HepG2 (cell line): Measurements from ENCODE around the gene RPLP2. TPM values are rescaled to one million over a fixed set of nuclear protein-coding genes. Genes with fewer than 3 reads are reported as not detected.
A peak's percentile ranks its signal among the peaks of the same experiment; 100 is the strongest.

Experiments
- EED ChIP-seq: sonication (generic); formaldehyde crosslinking; IDR thresholded peaks from 2 replicates; pipeline ENCODE4 v1.5.0; 2020; ENCODE audit warnings: mild to moderate bottlenecking, missing genetic modification reagents
- ETS1 ChIP-seq: sonication (generic); formaldehyde crosslinking; IDR thresholded peaks from 2 replicates; pipeline ENCODE4 v1.4.0; 2020; ENCODE audit warnings: missing genetic modification reagents
- GFI1 ChIP-seq: sonication (generic); formaldehyde crosslinking; IDR thresholded peaks from 2 replicates; pipeline ENCODE4 v1.5.0; 2020; ENCODE audit warnings: missing genetic modification reagents, mild to moderate bottlenecking, borderline replicate concordance
- IKZF1 ChIP-seq: fragments of 450-650 bp; IDR thresholded peaks from 2 replicates; pipeline ENCODE4 v1.7.1; 2016
- KLF16 ChIP-seq, 2 experiments: sonication (generic) in 1 of 2; formaldehyde crosslinking in 1 of 2; IDR thresholded peaks; 2 replicates each; pipeline versions ENCODE4 v1.6.1 to v1.8.0; 2016 to 2023; ENCODE audit warnings: missing genetic modification reagents in 2 of 2, missing compliant biosample characterization in 1 of 2
- MXD3 ChIP-seq: IDR thresholded peaks from 2 replicates; pipeline ENCODE4 v1.6.1; 2016; ENCODE audit warnings: mild to moderate bottlenecking, missing biosample characterization, missing genetic modification reagents
- NR2F6 ChIP-seq, 2 experiments: IDR thresholded peaks; 2 replicates each; pipeline ENCODE4 v1.6.1; 2016; ENCODE audit warnings: antibody characterized with exemption in 1 of 2, mild to moderate bottlenecking in 1 of 2
- SP5 ChIP-seq: IDR thresholded peaks from 2 replicates; pipeline ENCODE4 v1.6.1; 2016; ENCODE audit warnings: low read depth, borderline replicate concordance
- STAG1 ChIP-seq: sonication (generic); formaldehyde crosslinking; IDR thresholded peaks from 2 replicates; pipeline ENCODE4 v1.4.0; 2020; ENCODE audit warnings: missing genetic modification reagents
- STAT6 ChIP-seq: sonication (generic); formaldehyde crosslinking; IDR thresholded peaks from 2 replicates; pipeline ENCODE4 v1.4.0; 2020; ENCODE audit warnings: missing genetic modification reagents, mild to moderate bottlenecking, borderline replicate concordance
- TOE1 ChIP-seq: sonication (generic); formaldehyde crosslinking; IDR thresholded peaks from 2 replicates; pipeline ENCODE4 v1.4.0; 2020; ENCODE audit warnings: mild to moderate bottlenecking, missing genetic modification reagents
- XBP1 ChIP-seq: sonication (generic); formaldehyde crosslinking; IDR thresholded peaks from 2 replicates; pipeline ENCODE4 v1.5.0; 2020; ENCODE audit warnings: missing genetic modification reagents
- ZBTB49 ChIP-seq: sonication (generic); formaldehyde crosslinking; IDR thresholded peaks from 2 replicates; pipeline ENCODE4 v1.4.0; 2020; ENCODE audit warnings: missing genetic modification reagents, borderline replicate concordance
- ZNF3 ChIP-seq: IDR thresholded peaks from 2 replicates; pipeline ENCODE4 v1.7.0; 2017; ENCODE audit warnings: inconsistent platforms
- ZNF460 ChIP-seq: sonication (generic); formaldehyde crosslinking; IDR thresholded peaks from 2 replicates; pipeline ENCODE4 v1.5.1; 2020; ENCODE audit warnings: missing genetic modification reagents, mild to moderate bottlenecking, borderline replicate concordance
- ZNF570 ChIP-seq: sonication (generic); formaldehyde crosslinking; IDR thresholded peaks from 2 replicates; pipeline ENCODE4 v1.4.0; 2020; ENCODE audit warnings: mild to moderate bottlenecking, missing genetic modification reagents, borderline replicate concordance
- ZNF614 ChIP-seq: IDR thresholded peaks from 2 replicates; pipeline ENCODE4 v1.6.1; 2018; ENCODE audit warnings: missing biosample characterization, missing genetic modification reagents, inconsistent platforms, borderline replicate concordance
- ZNF691 ChIP-seq: sonication (generic); formaldehyde crosslinking; IDR thresholded peaks from 2 replicates; pipeline ENCODE4 v1.4.0; 2020; ENCODE audit warnings: missing genetic modification reagents, low read depth, mild to moderate bottlenecking, borderline replicate concordance
- ZNF777 ChIP-seq: sonication (generic); formaldehyde crosslinking; IDR thresholded peaks from 2 replicates; pipeline ENCODE4 v1.4.0; 2020; ENCODE audit warnings: missing genetic modification reagents
- ZNF878 ChIP-seq: sonication (generic); formaldehyde crosslinking; IDR thresholded peaks from 2 replicates; pipeline ENCODE4 v1.8.1; 2023; ENCODE audit warnings: mild to moderate bottlenecking, missing genetic modification reagents, moderate library complexity
- ZSCAN30 ChIP-seq: sonication (generic); formaldehyde crosslinking; IDR thresholded peaks from 2 replicates; pipeline ENCODE4 v1.5.0; 2020; ENCODE audit warnings: mild to moderate bottlenecking, missing genetic modification reagents
- polyA plus RNA-seq, 8 experiments: library from polyadenylated mRNA; depleted of rRNA in 3 of 8; stranded (reverse) in 7 of 8; unstranded in 1 of 8; fragments of >200 nt; fragmentation: Illumina TruSeq in 4 of 8; extraction: Trizol in 4 of 8; gene quantifications; 2 replicates each; pipeline versions ENCODE4 v1.2.1 to v1.2.3, GENCODE V29; 2011 to 2016; ENCODE audit warnings: low read depth in 4 of 8, missing spikeins in 1 of 8, mixed read lengths in 1 of 8; ENCODE audit not compliant: insufficient read depth in 1 of 8
- total RNA-seq, 5 experiments: library from RNA; depleted of rRNA; stranded (reverse); fragments of >200 nt; fragmentation: Illumina TruSeq; extraction: Trizol; gene quantifications; 2 replicates each; pipeline ENCODE4 v1.2.3, GENCODE V29; 2016; ENCODE audit warnings: low read depth in 1 of 5

The RPLP2 gene
- total and polyA plus RNA-seq, 2 of the 13 experiments (the other 11 are each of a cell fraction or from before 2014, with no cell fraction given), result 978 to 2,106 TPM

GRCh38 chr11:776561-777287 lies 33.0 kb upstream of the RPLP2 start (continued):
- TF ChIP-seq ZNF691 (CRISPR knock-in tag), result peak; percentile 43; the same call in 1 of the 2 replicates
- no peak for TF ChIP-seq ETS1 (CRISPR knock-in tag)
- no peak for TF ChIP-seq MXD3
- no peak for TF ChIP-seq ZNF614 (CRISPR knock-in tag)
- TF ChIP-seq ZNF3 (CRISPR knock-in tag), result no peak
- TF ChIP-seq KLF16 (CRISPR knock-in tag; IDR thresholded peaks at IDR 0.05), result no peak
- TF ChIP-seq ZSCAN30, result no peak
- no peak for TF ChIP-seq TOE1 (CRISPR knock-in tag)
- TF ChIP-seq NR2F6 (IDR thresholded peaks at IDR 0.05), result no peak
- no peak for TF ChIP-seq NR2F6 (CRISPR knock-in tag; IDR thresholded peaks at IDR 0.05)
- no peak for TF ChIP-seq STAT6
- TF ChIP-seq XBP1 (CRISPR knock-in tag), result no peak
- 0 out of 2 replicates have a peak, but pooled peaks have one; percentile 27 for TF ChIP-seq ZNF878 (CRISPR knock-in tag)
- TF ChIP-seq STAG1 (CRISPR knock-in tag), result 0 out of 2 replicates have a peak, but pooled peaks have one; percentile 18
- no peak for TF ChIP-seq GFI1 (CRISPR knock-in tag)
- no peak; the same call in 1 of the 2 replicates for TF ChIP-seq EED (CRISPR knock-in tag)
- no peak for TF ChIP-seq IKZF1
- no peak for TF ChIP-seq ZNF570 (CRISPR knock-in tag)
- TF ChIP-seq ZBTB49, result no peak
- TF ChIP-seq ZNF460 (CRISPR knock-in tag), result no peak
- no peak for TF ChIP-seq ZNF777 (CRISPR knock-in tag)
- no peak for TF ChIP-seq SP5 (CRISPR knock-in tag)
